ENCODE data around the gene VAPB. TPM values are rescaled to one million over a fixed set of nuclear protein-coding genes. Genes with fewer than 3 reads are reported as not detected.

Gene VAPB
- polyA plus RNA-seq, 1 donor (not counting 4 experiments of a cell fraction or from before 2014, with no cell fraction given), result 38.0 TPM

GRCh38 chr20:58481481-58482021 lies 92.5 kb downstream of the VAPB start:
- dilution Hi-C loops (cut with MboI; ENCODE audit: extremely low pct_ligation_motif_present, low sequenced_read_pairs), result no loop called here
- H2AFZ ChIP-seq (ENCODE audit: control insufficient read depth, low read length), result peak overlapping the region; percentile 39
- no peaks in the 10 kb centered on the region for H3K27me3 ChIP-seq (ENCODE audit: control insufficient read depth, extremely low read depth, insufficient read depth, low read length)
- no peak overlapping the region for H3K4me3 ChIP-seq (ENCODE audit: control insufficient read depth in 2 of 3, extremely low read depth in 1 of 3, insufficient read depth in 2 of 3, low read depth in 1 of 3, low read length in 3 of 3)
- H3K27ac ChIP-seq (ENCODE audit: control insufficient read depth, insufficient read depth, low read length), result no peak overlapping the region
- no peak for TF ChIP-seq EZH2 (IDR thresholded peaks at IDR 0.05; ENCODE audit: low read length)
- peak; percentile 59 to 73 (median 66) for TF ChIP-seq CTCF (optimal IDR thresholded peaks at IDR 0.05 in 1 of 3, IDR thresholded peaks at IDR 0.05 in 1 of 3, conservative IDR thresholded peaks at IDR 0.05 in 1 of 3; ENCODE audit: extremely low read depth in 1 of 3, insufficient read depth in 2 of 3, low read length in 3 of 3)
- no peak for DNase-seq (ENCODE audit: low read depth, low spot score)
- FAIRE-seq, result no peak
- peaks cover 2% of the 10 kb centered on the region for H3K9me3 ChIP-seq (ENCODE audit: control insufficient read depth, low read depth, low read length)
- H3K9me1 ChIP-seq (ENCODE audit: control insufficient read depth, extremely low read depth, insufficient read depth, low read length), result no peaks in the 10 kb centered on the region
- no peak overlapping the region for H3K9ac ChIP-seq (ENCODE audit: control insufficient read depth, extremely low read depth, insufficient read depth, low read length)
- no peaks in the 10 kb centered on the region for H3K79me2 ChIP-seq (ENCODE audit: control insufficient read depth, insufficient read depth, low read length)
- H3K4me1 ChIP-seq (ENCODE audit: control insufficient read depth, extremely low read depth, insufficient read depth, low read length), result no peaks in the 10 kb centered on the region
- H4K20me1 ChIP-seq (ENCODE audit: control insufficient read depth, extremely low read depth, insufficient read depth, low read length), result no peaks in the 10 kb centered on the region
- H3K36me3 ChIP-seq (ENCODE audit: control insufficient read depth in 2 of 2, extremely low read depth in 1 of 2, insufficient read depth in 2 of 2, low read length in 2 of 2), result no peaks in the 10 kb centered on the region
- H3K4me2 ChIP-seq (ENCODE audit: control insufficient read depth, extremely low read depth, insufficient read depth, low read depth, low read length), result peak overlapping the region; percentile 23

DNA sequence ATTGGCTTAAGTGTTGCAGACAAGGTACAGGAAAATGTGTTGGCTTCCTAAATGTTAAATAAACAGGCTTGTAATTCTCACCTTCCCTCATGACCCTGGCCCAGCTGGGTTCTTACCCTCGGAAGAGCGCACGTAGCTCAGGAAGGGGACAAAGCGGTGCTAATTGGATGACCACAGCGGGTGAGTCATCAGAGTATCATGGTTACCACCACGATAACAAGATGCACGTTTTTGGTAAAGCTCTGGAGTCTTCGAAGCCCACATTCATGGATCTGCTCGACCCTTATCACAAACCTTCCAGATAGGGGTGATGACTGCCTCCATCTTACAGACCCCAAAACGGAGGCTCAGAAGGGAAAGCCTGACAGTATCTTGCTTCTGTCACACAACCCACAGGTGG lies 93.4 kb downstream of the VAPB start:
- Histone ChIP-seq H3K4me1 (ENCODE audit: control insufficient read depth, extremely low read depth, insufficient read depth, low read length) (no peaks in the 10 kb centered on the region), H3K9ac (ENCODE audit: control insufficient read depth, extremely low read depth, insufficient read depth, low read length) (no peak overlapping the region), H3K9me3 (ENCODE audit: control insufficient read depth, low read depth, low read length) (peaks cover 2% of the 10 kb centered on the region), H4K20me1 (ENCODE audit: control insufficient read depth, extremely low read depth, insufficient read depth, low read length) (no peaks in the 10 kb centered on the region), H3K4me2 (ENCODE audit: control insufficient read depth, extremely low read depth, insufficient read depth, low read depth, low read length) (no peak overlapping the region), H3K27ac (ENCODE audit: control insufficient read depth, insufficient read depth, low read length) (no peak overlapping the region), H3K4me3 (ENCODE audit: control insufficient read depth in 2 of 3, extremely low read depth in 1 of 3, insufficient read depth in 2 of 3, low read depth in 1 of 3, low read length in 3 of 3) (no peak overlapping the region), H2AFZ (ENCODE audit: control insufficient read depth, low read length) (no peak overlapping the region), H3K27me3 (ENCODE audit: control insufficient read depth, extremely low read depth, insufficient read depth, low read length) (no peaks in the 10 kb centered on the region), H3K36me3 (ENCODE audit: control insufficient read depth in 2 of 2, extremely low read depth in 1 of 2, insufficient read depth in 2 of 2, low read length in 2 of 2) (no peaks in the 10 kb centered on the region), H3K79me2 (ENCODE audit: control insufficient read depth, insufficient read depth, low read length) (no peaks in the 10 kb centered on the region), H3K9me1 (ENCODE audit: control insufficient read depth, extremely low read depth, insufficient read depth, low read length) (no peaks in the 10 kb centered on the region)
- FAIRE-seq (no peak), DNase-seq (ENCODE audit: low read depth, low spot score) (no peak)
- dilution Hi-C loops (cut with MboI; ENCODE audit: extremely low pct_ligation_motif_present, low sequenced_read_pairs), result no loop called here
- TF ChIP-seq CTCF (optimal IDR thresholded peaks at IDR 0.05 in 1 of 3, IDR thresholded peaks at IDR 0.05 in 1 of 3, conservative IDR thresholded peaks at IDR 0.05 in 1 of 3; ENCODE audit: extremely low read depth in 1 of 3, insufficient read depth in 2 of 3, low read length in 3 of 3) (no peak), EZH2 (IDR thresholded peaks at IDR 0.05; ENCODE audit: low read length) (no peak)
